GM19025 (cell line): ENCODE measurements around the gene ALMS1.
"Not testable (repeated sequence)": the region's sequence is repeated elsewhere in the genome, so short reads cannot be mapped to it uniquely, and the experiment has no call there.

ENCODE experiments used
- ATAC-seq: cut with Tn5 transposase; IDR thresholded peaks from one replicate; pipeline ENCODE4 v1.9.1; 2021; ENCODE audit warnings: mild to moderate bottlenecking, low read depth, moderate library complexity; ENCODE audit not compliant: unreplicated experiment

ALMS1 gene

GRCh38 chr2:73403237-73403636 lies 17.6 kb downstream of the ALMS1 start:
- ATAC-seq: no peak

GRCh38 chr2:73404409-73404808 lies 18.8 kb downstream of the ALMS1 start:
- no peak for ATAC-seq

- ATAC-seq: no peak
Measured at GRCh38 chr2:73406996-73407395, 21.4 kb downstream of the ALMS1 start.

- ATAC-seq: peak; percentile 88
Measured at GRCh38 chr2:73408198-73408597, 22.6 kb downstream of the ALMS1 start.

GRCh38 chr2:73414696-73415095 lies 29.1 kb downstream of the ALMS1 start:
- no peak for ATAC-seq

GRCh38 chr2:73415906-73416305 lies 30.3 kb downstream of the ALMS1 start:
- no peak for ATAC-seq

- ATAC-seq: no peak
Measured at GRCh38 chr2:73418343-73418742, 32.7 kb downstream of the ALMS1 start.

- ATAC-seq: no peak
Measured at GRCh38 chr2:73423913-73424312, 38.3 kb downstream of the ALMS1 start.

- no peak for ATAC-seq
Measured at GRCh38 chr2:73426176-73426575, 40.5 kb downstream of the ALMS1 start.

GRCh38 chr2:73436019-73436418 lies 50.4 kb downstream of the ALMS1 start:
- no peak for ATAC-seq

- no peak for ATAC-seq
Measured at GRCh38 chr2:73444202-73444601, 58.6 kb downstream of the ALMS1 start.

GRCh38 chr2:73448856-73449255 lies 63.2 kb downstream of the ALMS1 start:
- ATAC-seq: no peak

GRCh38 chr2:73449404-73449803 lies 63.8 kb downstream of the ALMS1 start:
- no peak for ATAC-seq

- peak; percentile 89 for ATAC-seq
Measured at GRCh38 chr2:73451263-73451972, 65.8 kb downstream of the ALMS1 start.

GRCh38 chr2:73457982-73458381 lies 72.3 kb downstream of the ALMS1 start:
- ATAC-seq: no peak

GRCh38 chr2:73462388-73462787 lies 76.8 kb downstream of the ALMS1 start:
- not testable (repeated sequence) for ATAC-seq

- ATAC-seq: no peak
Measured at GRCh38 chr2:73468376-73468775, 82.7 kb downstream of the ALMS1 start.

GRCh38 chr2:73483874-73484273 lies 98.2 kb downstream of the ALMS1 start:
- not testable (repeated sequence) for ATAC-seq

GRCh38 chr2:73487112-73487657 lies 101.5 kb downstream of the ALMS1 start:
- no peak for ATAC-seq

- ATAC-seq: no peak
Measured at GRCh38 chr2:73488079-73488478, 102.4 kb downstream of the ALMS1 start.

- ATAC-seq: no peak
Measured at GRCh38 chr2:73489053-73489452, 103.4 kb downstream of the ALMS1 start.

GRCh38 chr2:73494031-73494430 lies 108.4 kb downstream of the ALMS1 start:
- no peak for ATAC-seq
